Memory B cell (primary cell): Measurements from ENCODE around the gene MAD1L1.

Experiments used
- ATAC-seq: fragments of 150-1000 bp; cut with Tn5 transposase; 2 replicates; pipeline ENCODE4 v1.10.0; 2021; ENCODE audit warnings: low read depth, mild to moderate bottlenecking, moderate library complexity
- DNase-seq, 2 donors: peaks; one replicate each; pipeline ENCODE4 v3.0.0; 2022; ENCODE audit warnings: low spot score in 2 of 2
- H3K27ac Mint-ChIP-seq: one replicate; pipeline ENCODE4 v1.8.0; 2022; ENCODE audit warnings: mild to moderate bottlenecking, moderate library complexity, mixed read lengths
- H3K27me3 Mint-ChIP-seq: one replicate; pipeline ENCODE4 v1.8.0; 2022; ENCODE audit warnings: mixed read lengths
- H3K36me3 Mint-ChIP-seq: one replicate; pipeline ENCODE4 v1.8.0; 2022; ENCODE audit warnings: mild to moderate bottlenecking, mixed read lengths
- H3K4me1 Mint-ChIP-seq: one replicate; pipeline ENCODE4 v1.8.0; 2022; ENCODE audit warnings: mixed read lengths
- H3K4me3 Mint-ChIP-seq: one replicate; pipeline ENCODE4 v1.8.0; 2022; ENCODE audit warnings: mild to moderate bottlenecking, moderate library complexity, mixed read lengths
- H3K9me3 Mint-ChIP-seq: one replicate; pipeline ENCODE4 v1.8.0; 2022; ENCODE audit warnings: mixed read lengths

MAD1L1 gene

GRCh38 chr7:1964211-1964912 lies 268.4 kb downstream of the MAD1L1 start:
- Mint-ChIP-seq H3K27ac (no peak overlapping the region), H3K36me3 (peaks cover 34% of the 10 kb centered on the region), H3K9me3 (peaks cover 9% of the 10 kb centered on the region), H3K27me3 (no peaks in the 10 kb centered on the region), H3K4me3 (no peak overlapping the region), H3K4me1 (peaks cover 6% of the 10 kb centered on the region)
- DNase-seq (no peak), ATAC-seq (no peak)

- Mint-ChIP-seq H3K27me3 (no peaks in the 10 kb centered on the region), H3K4me3 (no peak overlapping the region), H3K4me1 (peaks cover 5% of the 10 kb centered on the region), H3K9me3 (peaks cover 9% of the 10 kb centered on the region), H3K36me3 (peaks cover 35% of the 10 kb centered on the region), H3K27ac (no peak overlapping the region)
- no peak for ATAC-seq
- no peak for DNase-seq
Measured at GRCh38 chr7:1963575-1963974, 269.2 kb downstream of the MAD1L1 start.

- Mint-ChIP-seq H3K4me3 (no peak overlapping the region), H3K27me3 (no peaks in the 10 kb centered on the region), H3K27ac (no peak overlapping the region), H3K4me1 (peaks cover 2% of the 10 kb centered on the region), H3K36me3 (peaks cover 42% of the 10 kb centered on the region), H3K9me3 (peaks cover 11% of the 10 kb centered on the region)
- ATAC-seq (no peak), DNase-seq (no peak)
Measured at GRCh38 chr7:1961701-1962276, 271.0 kb downstream of the MAD1L1 start.

- H3K4me1 Mint-ChIP-seq: peaks cover 2% of the 10 kb centered on the region
- H3K4me3 Mint-ChIP-seq: no peak overlapping the region
- H3K27me3 Mint-ChIP-seq: no peaks in the 10 kb centered on the region
- no peak overlapping the region for H3K27ac Mint-ChIP-seq
- no peak for ATAC-seq
- H3K36me3 Mint-ChIP-seq: peaks cover 42% of the 10 kb centered on the region
- no peak for DNase-seq
- H3K9me3 Mint-ChIP-seq: peaks cover 11% of the 10 kb centered on the region
Measured at GRCh38 chr7:1959305-1959704, 273.4 kb downstream of the MAD1L1 start.

- Mint-ChIP-seq H3K4me3 (no peak overlapping the region), H3K27me3 (no peaks in the 10 kb centered on the region), H3K27ac (no peak overlapping the region), H3K36me3 (peaks cover 40% of the 10 kb centered on the region), H3K4me1 (peaks cover 2% of the 10 kb centered on the region), H3K9me3 (peaks cover 11% of the 10 kb centered on the region)
- DNase-seq: no peak
- no peak for ATAC-seq
Measured at GRCh38 chr7:1957471-1958225, 275.1 kb downstream of the MAD1L1 start.

GRCh38 chr7:1956611-1957470 lies 275.9 kb downstream of the MAD1L1 start:
- peaks cover 34% of the 10 kb centered on the region for H3K36me3 Mint-ChIP-seq
- no peak overlapping the region for H3K4me3 Mint-ChIP-seq
- H3K4me1 Mint-ChIP-seq: peaks cover 2% of the 10 kb centered on the region
- ATAC-seq: no peak
- peaks cover 8% of the 10 kb centered on the region for H3K9me3 Mint-ChIP-seq
- no peaks in the 10 kb centered on the region for H3K27me3 Mint-ChIP-seq
- no peak overlapping the region for H3K27ac Mint-ChIP-seq
- DNase-seq: no peak

- ATAC-seq: no peak
- Mint-ChIP-seq H3K27me3 (no peaks in the 10 kb centered on the region), H3K27ac (no peak overlapping the region), H3K9me3 (peaks cover 3% of the 10 kb centered on the region), H3K4me3 (no peak overlapping the region), H3K36me3 (peaks cover 28% of the 10 kb centered on the region), H3K4me1 (peaks cover 7% of the 10 kb centered on the region)
- DNase-seq: no peak
Measured at GRCh38 chr7:1956141-1956540, 276.6 kb downstream of the MAD1L1 start.

- Mint-ChIP-seq H3K4me3 (no peak overlapping the region), H3K36me3 (peaks cover 17% of the 10 kb centered on the region), H3K27me3 (no peaks in the 10 kb centered on the region), H3K27ac (no peak overlapping the region), H3K4me1 (peaks cover 5% of the 10 kb centered on the region), H3K9me3 (peaks cover 2% of the 10 kb centered on the region)
- DNase-seq (no peak), ATAC-seq (no peak)
Measured at GRCh38 chr7:1954366-1955004, 278.3 kb downstream of the MAD1L1 start.

- peaks cover 1% of the 10 kb centered on the region for H3K9me3 Mint-ChIP-seq
- no peak overlapping the region for H3K27ac Mint-ChIP-seq
- DNase-seq: no peak
- H3K4me3 Mint-ChIP-seq: no peak overlapping the region
- H3K36me3 Mint-ChIP-seq: peaks cover 15% of the 10 kb centered on the region
- no peak for ATAC-seq
- H3K27me3 Mint-ChIP-seq: no peaks in the 10 kb centered on the region
- peaks cover 5% of the 10 kb centered on the region for H3K4me1 Mint-ChIP-seq
Measured at GRCh38 chr7:1953199-1954190, 279.2 kb downstream of the MAD1L1 start.

GRCh38 chr7:1952781-1953180 lies 280.0 kb downstream of the MAD1L1 start:
- DNase-seq (no peak), ATAC-seq (no peak)
- no peaks in the 10 kb centered on the region for H3K27me3 Mint-ChIP-seq
- peaks cover 5% of the 10 kb centered on the region for H3K4me1 Mint-ChIP-seq
- no peak overlapping the region for H3K4me3 Mint-ChIP-seq
- H3K36me3 Mint-ChIP-seq: peaks cover 10% of the 10 kb centered on the region
- H3K27ac Mint-ChIP-seq: no peak overlapping the region
- no peaks in the 10 kb centered on the region for H3K9me3 Mint-ChIP-seq

- H3K4me1 Mint-ChIP-seq: peaks cover 5% of the 10 kb centered on the region
- ATAC-seq (no peak), DNase-seq (no peak)
- H3K9me3 Mint-ChIP-seq: no peaks in the 10 kb centered on the region
- no peak overlapping the region for H3K4me3 Mint-ChIP-seq
- H3K27me3 Mint-ChIP-seq: no peaks in the 10 kb centered on the region
- no peak overlapping the region for H3K27ac Mint-ChIP-seq
- H3K36me3 Mint-ChIP-seq: peaks cover 6% of the 10 kb centered on the region
Measured at GRCh38 chr7:1952169-1952760, 280.5 kb downstream of the MAD1L1 start.

- peak overlapping the region; percentile 18 for H3K27ac Mint-ChIP-seq
- peaks cover 5% of the 10 kb centered on the region for H3K4me1 Mint-ChIP-seq
- peaks cover 3% of the 10 kb centered on the region for H3K36me3 Mint-ChIP-seq
- no peaks in the 10 kb centered on the region for H3K27me3 Mint-ChIP-seq
- H3K4me3 Mint-ChIP-seq: no peak overlapping the region
- H3K9me3 Mint-ChIP-seq: no peaks in the 10 kb centered on the region
- DNase-seq (no peak), ATAC-seq (no peak)
Measured at GRCh38 chr7:1951600-1951999, 281.1 kb downstream of the MAD1L1 start.
